ENCODE measurements around the gene CREB5. TPM values are rescaled to one million over a fixed set of nuclear protein-coding genes. Genes with fewer than 3 reads are reported as not detected.

The CREB5 gene
- total RNA-seq, 1 donor from 2014 or later: 0.80 TPM

GRCh38 chr7:28560767-28561166, 148.4 kb downstream of the CREB5 start:
- DNase-seq: no peak

DNA sequence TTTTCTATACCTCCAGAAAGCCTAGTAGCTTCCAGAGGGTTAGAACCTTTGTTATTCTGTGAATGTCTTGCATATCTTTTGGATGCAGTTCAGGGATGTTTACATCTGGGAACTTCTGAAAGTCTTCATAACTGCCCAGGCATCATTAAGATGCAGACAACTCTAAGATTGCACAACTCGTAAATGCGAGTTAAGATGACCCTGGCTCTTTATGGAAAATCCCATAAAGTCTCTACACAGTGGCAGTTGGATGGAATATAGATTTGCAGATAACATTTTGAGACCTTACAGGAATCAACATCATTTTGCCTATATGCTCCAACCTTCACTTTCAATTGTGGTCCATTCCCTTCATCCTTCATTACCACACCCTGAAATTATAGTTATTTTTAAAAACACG, 151.7 kb downstream of the CREB5 start:
- Mint-ChIP-seq H3K4me3 (no peak overlapping the region), H3K4me1 (no peaks in the 10 kb centered on the region), H3K27me3 (peaks cover 7% of the 10 kb centered on the region), H3K9me3 (no peaks in the 10 kb centered on the region), H3K36me3 (ENCODE audit: low read depth) (no peaks in the 10 kb centered on the region), H3K27ac (no peak overlapping the region)
- ChIA-PET POLR2A (no interaction called here), CTCF (no interaction called here)
- no peak for TF ChIP-seq CTCF (IDR thresholded peaks at IDR 0.05)
- DNase-seq: no peak
- intact Hi-C loops (cut with micrococcal nuclease): no loop called here
- ATAC-seq (ENCODE audit: low read depth): no peak

More at GRCh38 chr7:28560767-28561166, 148.4 kb downstream of the CREB5 start:
- ATAC-seq (ENCODE audit: low read depth): no peak
- no peak overlapping the region for H3K27ac Mint-ChIP-seq
- CTCF ChIA-PET: no interaction called here
- H3K4me3 Mint-ChIP-seq: no peak overlapping the region
- intact Hi-C loops (cut with micrococcal nuclease): no loop called here
- H3K9me3 Mint-ChIP-seq: no peaks in the 10 kb centered on the region
- H3K4me1 Mint-ChIP-seq: no peaks in the 10 kb centered on the region
- POLR2A ChIA-PET: no interaction called here
- no peaks in the 10 kb centered on the region for H3K36me3 Mint-ChIP-seq (ENCODE audit: low read depth)
- no peak for TF ChIP-seq CTCF (IDR thresholded peaks at IDR 0.05)
- peaks cover 11% of the 10 kb centered on the region for H3K27me3 Mint-ChIP-seq

DNA sequence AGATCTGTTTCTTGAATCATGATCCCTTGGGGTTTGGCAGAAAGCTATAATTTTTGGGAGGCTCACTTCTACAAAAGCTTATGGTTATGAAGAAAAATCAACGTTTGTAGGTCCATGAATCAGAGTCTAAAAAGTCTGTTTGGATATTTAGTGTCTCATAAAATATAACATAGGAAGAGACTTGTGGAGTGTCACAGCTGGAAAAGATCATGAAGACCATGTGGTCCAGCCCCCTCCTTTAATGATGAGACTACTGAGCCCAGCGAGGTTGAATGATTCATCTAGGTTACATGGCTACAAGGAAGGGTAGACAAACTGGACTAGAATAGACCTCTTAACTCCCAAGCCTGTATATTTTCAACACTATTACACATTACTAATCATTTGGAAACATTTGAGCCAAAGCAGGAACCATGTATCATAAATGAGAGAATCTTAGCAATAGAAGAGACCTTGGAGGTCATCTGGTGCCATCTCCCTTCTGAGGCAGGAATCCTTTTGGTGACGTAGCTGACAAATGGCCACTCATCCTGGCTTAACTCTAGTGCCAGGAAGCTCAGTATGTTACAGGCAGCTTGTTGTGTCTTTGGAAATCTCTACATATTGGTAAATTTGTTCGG, 152.5 kb downstream of the CREB5 start:
- intact Hi-C loops (cut with micrococcal nuclease): no loop called here
- Mint-ChIP-seq H3K27ac (no peak overlapping the region), H3K9me3 (no peaks in the 10 kb centered on the region), H3K27me3 (peaks cover 7% of the 10 kb centered on the region), H3K36me3 (ENCODE audit: low read depth) (no peaks in the 10 kb centered on the region), H3K4me1 (peaks cover 2% of the 10 kb centered on the region), H3K4me3 (no peak overlapping the region)
- ChIA-PET CTCF (no interaction called here), POLR2A (no interaction called here)
- no peak for ATAC-seq (ENCODE audit: low read depth)
- DNase-seq: no peak
- TF ChIP-seq CTCF (IDR thresholded peaks at IDR 0.05): no peak

- Mint-ChIP-seq H3K27ac (no peak overlapping the region), H3K9me3 (no peaks in the 10 kb centered on the region)
These were observed 153.7 kb downstream of the CREB5 start for GRCh38 chr7:28565980-28566379.

More at GRCh38 chr7:28565980-28566379, 153.7 kb downstream of the CREB5 start:
- intact Hi-C loops (cut with micrococcal nuclease): no loop called here
- ATAC-seq (ENCODE audit: low read depth): no peak
- no peak for TF ChIP-seq CTCF (IDR thresholded peaks at IDR 0.05)
- peaks cover 7% of the 10 kb centered on the region for H3K27me3 Mint-ChIP-seq
- ChIA-PET CTCF (no interaction called here), POLR2A (no interaction called here)
- H3K36me3 Mint-ChIP-seq (ENCODE audit: low read depth): no peaks in the 10 kb centered on the region
- no peak for DNase-seq
- no peak overlapping the region for H3K4me3 Mint-ChIP-seq
- H3K4me1 Mint-ChIP-seq: peaks cover 13% of the 10 kb centered on the region
